Measurements from ENCODE around the gene UXS1. TPM values are rescaled to one million over a fixed set of nuclear protein-coding genes. Genes with fewer than 3 reads are reported as not detected.

Gene UXS1
- total RNA-seq, 1 experiment from 2014 or later = 46.3 TPM

GRCh38 chr2:106063181-106063580 is 130.9 kb downstream of the UXS1 start:
- Mint-ChIP-seq H3K27me3 (ENCODE audit: low read depth) (peaks cover 42% of the 10 kb centered on the region), H3K36me3 (ENCODE audit: insufficient read depth in 1 of 3, low read depth in 3 of 3) (no peaks in the 10 kb centered on the region; a peak in 1 of 7 replicates), H3K4me3 (no peak overlapping the region), H3K27ac (no peak overlapping the region), H3K9me3 (no peaks in the 10 kb centered on the region; a peak in 1 of 5 replicates), H3K4me1 (peaks cover 6 to 9% of the 10 kb centered on the region in 2 experiments)
- Histone ChIP-seq H3K27ac (ENCODE audit: insufficient read length, low read depth, low read length) (no peak overlapping the region), H3K4me1 (ENCODE audit: insufficient read depth, low read length) (no peaks in the 10 kb centered on the region), H3K4me2 (ENCODE audit: insufficient read depth, insufficient read length, low read length) (no peak overlapping the region), H2BK20ac (ENCODE audit: low read depth, low read length, poor library complexity, severe bottlenecking) (no peak overlapping the region), H3K27me3 (ENCODE audit: insufficient read depth, low read length) (peaks cover 5% of the 10 kb centered on the region; the same call in 1 of the 2 replicates), H4K20me1 (ENCODE audit: control insufficient read depth, insufficient read depth, insufficient read length) (no peaks in the 10 kb centered on the region), H3K23ac (ENCODE audit: insufficient read length, low read depth, low read length) (no peak overlapping the region), H3K9me3 (ENCODE audit: control insufficient read depth, low read depth, low read length) (no peaks in the 10 kb centered on the region), H3K79me1 (ENCODE audit: insufficient read depth, low read depth, low read length, poor library complexity, severe bottlenecking) (no peaks in the 10 kb centered on the region), H2BK15ac (ENCODE audit: low read depth, low read length) (no peak overlapping the region), H2AK5ac (ENCODE audit: insufficient read length, low read length) (no peak overlapping the region), H3T11ph (ENCODE audit: low read length) (no peak overlapping the region), H3K9ac (ENCODE audit: extremely low read depth, insufficient read length, low read length) (no peak overlapping the region), H3K23me2 (ENCODE audit: insufficient read length, low read depth, low read length, poor library complexity, severe bottlenecking) (peaks cover 8% of the 10 kb centered on the region), H3K18ac (ENCODE audit: insufficient read length, low read depth, low read length) (no peak overlapping the region), H4K5ac (ENCODE audit: insufficient read length, low read depth, low read length) (no peak overlapping the region), H2BK5ac (ENCODE audit: insufficient read length, low read length) (no peak overlapping the region), H3K14ac (ENCODE audit: insufficient read depth, low read length) (no peak overlapping the region), H3K4ac (ENCODE audit: low read depth, low read length) (no peak overlapping the region), H2BK120ac (ENCODE audit: low read depth, low read length, poor library complexity, severe bottlenecking) (no peak overlapping the region), H4K8ac (replicated peaks; ENCODE audit: insufficient read length, low read depth, low read length) (no peak overlapping the region), H2BK12ac (ENCODE audit: insufficient read length, low read depth, low read length) (no peak overlapping the region), H3K56ac (ENCODE audit: insufficient read length, low read depth, low read length) (no peak overlapping the region), H2AFZ (ENCODE audit: low read length) (no peak overlapping the region), H4K91ac (ENCODE audit: insufficient read length, low read depth, low read length) (no peak overlapping the region), H3K79me2 (ENCODE audit: insufficient read depth, low read length) (no peaks in the 10 kb centered on the region)
- no CpG with 5 or more reads among the region's 5 CpGs for WGBS (ENCODE audit: extremely low coverage, insufficient read length, low lambda C conversion rate)
- TF ChIP-seq, protein P1, sequence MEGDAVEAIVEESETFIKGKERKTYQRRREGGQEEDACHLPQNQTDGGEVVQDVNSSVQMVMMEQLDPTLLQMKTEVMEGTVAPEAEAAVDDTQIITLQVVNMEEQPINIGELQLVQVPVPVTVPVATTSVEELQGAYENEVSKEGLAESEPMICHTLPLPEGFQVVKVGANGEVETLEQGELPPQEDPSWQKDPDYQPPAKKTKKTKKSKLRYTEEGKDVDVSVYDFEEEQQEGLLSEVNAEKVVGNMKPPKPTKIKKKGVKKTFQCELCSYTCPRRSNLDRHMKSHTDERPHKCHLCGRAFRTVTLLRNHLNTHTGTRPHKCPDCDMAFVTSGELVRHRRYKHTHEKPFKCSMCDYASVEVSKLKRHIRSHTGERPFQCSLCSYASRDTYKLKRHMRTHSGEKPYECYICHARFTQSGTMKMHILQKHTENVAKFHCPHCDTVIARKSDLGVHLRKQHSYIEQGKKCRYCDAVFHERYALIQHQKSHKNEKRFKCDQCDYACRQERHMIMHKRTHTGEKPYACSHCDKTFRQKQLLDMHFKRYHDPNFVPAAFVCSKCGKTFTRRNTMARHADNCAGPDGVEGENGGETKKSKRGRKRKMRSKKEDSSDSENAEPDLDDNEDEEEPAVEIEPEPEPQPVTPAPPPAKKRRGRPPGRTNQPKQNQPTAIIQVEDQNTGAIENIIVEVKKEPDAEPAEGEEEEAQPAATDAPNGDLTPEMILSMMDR (conservative IDR thresholded peaks at IDR 0.05) = no peak
- no peak for DNase-seq
